GM12892 (cell line): ENCODE results near the gene CDH1.

Experiments
- DNase-seq: peaks from one replicate; pipeline ENCODE4 v3.0.0; 2011; ENCODE audit not compliant: insufficient read length
- FAIRE-seq: peaks from 2 replicates; lab custom pipeline; 2011; peaks lifted over from hg19 to GRCh38; lab: Jason Lieb, UNC
- POLR2A ChIP-seq: IDR thresholded peaks from 2 replicates; pipeline ENCODE4 v1.6.1; 2011; ENCODE audit warnings: low read depth, low read length, control low read depth
- POLR2AphosphoS5 ChIP-seq: IDR thresholded peaks from 2 replicates; pipeline ENCODE4 v1.6.1; 2011; ENCODE audit warnings: low read depth, low read length, control low read depth
- TAF1 ChIP-seq: IDR thresholded peaks from 2 replicates; pipeline ENCODE4 v1.6.1; 2011; ENCODE audit warnings: low read depth, mild to moderate bottlenecking, control low read depth, low read length, borderline replicate concordance

Gene CDH1

GRCh38 chr16:68752602-68753001, 15.5 kb downstream of the CDH1 start:
- DNase-seq, result no peak
- TF ChIP-seq POLR2A (no peak), POLR2AphosphoS5 (no peak), TAF1 (no peak)
- no peak for FAIRE-seq

DNA sequence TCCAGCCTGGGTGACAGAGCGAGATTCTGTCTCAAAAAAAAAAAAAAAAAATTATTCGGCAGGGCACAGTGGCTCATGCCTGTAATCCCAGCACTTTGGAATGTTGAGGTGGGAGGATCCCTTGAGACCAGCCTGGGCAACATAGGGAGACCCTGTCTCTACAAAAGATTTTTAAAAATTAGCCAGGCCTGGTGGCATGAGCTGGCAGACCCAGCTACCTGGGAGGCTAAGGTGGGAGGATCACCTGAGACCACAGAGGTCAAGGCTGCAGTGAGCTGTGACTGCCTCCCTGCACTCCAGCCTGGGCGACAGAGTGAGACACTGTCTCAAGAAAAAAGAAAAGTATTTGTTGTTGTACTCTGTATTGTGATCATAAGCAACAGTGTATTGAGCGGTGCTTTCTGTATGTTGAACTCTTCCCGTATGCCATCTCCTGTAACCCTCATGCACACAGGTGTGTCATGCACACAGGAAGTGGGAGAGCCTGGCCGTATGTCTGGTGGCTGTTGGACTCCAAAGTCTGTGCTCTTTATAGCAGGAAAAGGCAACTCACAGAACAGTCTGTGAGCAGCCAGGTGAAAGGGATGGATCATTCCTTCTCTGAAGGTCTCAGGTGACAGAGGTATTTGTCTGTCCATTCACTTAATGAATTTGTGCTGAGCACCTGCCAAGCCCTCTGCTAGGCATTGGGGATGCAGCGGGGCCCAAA, 17.1 kb downstream of the CDH1 start:
- DNase-seq, result no peak
- no peak for FAIRE-seq
- TF ChIP-seq POLR2A, result no peak
- TF ChIP-seq POLR2AphosphoS5, result no peak
- TF ChIP-seq TAF1, result no peak

GRCh38 chr16:68756239-68756915, 19.3 kb downstream of the CDH1 start:
- peak; percentile 84 for FAIRE-seq
- TF ChIP-seq TAF1 (no peak), POLR2AphosphoS5 (no peak; the same call in 1 of the 2 replicates), POLR2A (no peak)
- peak; percentile 53 for DNase-seq

DNA sequence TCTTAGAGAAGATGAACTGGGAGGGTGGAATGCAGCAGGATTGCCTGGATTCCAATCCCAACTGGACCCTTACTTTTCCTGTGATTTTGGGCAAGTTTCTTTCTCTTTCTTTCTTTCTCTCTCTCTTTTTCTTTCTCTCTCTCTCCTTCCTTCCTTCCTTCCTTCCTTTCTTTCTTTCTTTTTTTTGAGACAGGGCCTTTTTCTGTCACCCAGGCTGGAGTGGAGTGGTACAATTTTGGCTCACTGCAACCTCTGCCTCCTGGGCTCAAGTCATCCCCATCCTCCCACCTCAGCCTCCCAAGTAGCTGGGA, 20.5 kb downstream of the CDH1 start:
- DNase-seq (no peak), FAIRE-seq (no peak)
- TF ChIP-seq TAF1 (no peak), POLR2AphosphoS5 (no peak), POLR2A (no peak)

GRCh38 chr16:68759062-68759461, 22.0 kb downstream of the CDH1 start:
- no peak for DNase-seq
- FAIRE-seq, result no peak
- TF ChIP-seq POLR2A, result no peak
- no peak for TF ChIP-seq POLR2AphosphoS5
- TF ChIP-seq TAF1, result no peak

DNA sequence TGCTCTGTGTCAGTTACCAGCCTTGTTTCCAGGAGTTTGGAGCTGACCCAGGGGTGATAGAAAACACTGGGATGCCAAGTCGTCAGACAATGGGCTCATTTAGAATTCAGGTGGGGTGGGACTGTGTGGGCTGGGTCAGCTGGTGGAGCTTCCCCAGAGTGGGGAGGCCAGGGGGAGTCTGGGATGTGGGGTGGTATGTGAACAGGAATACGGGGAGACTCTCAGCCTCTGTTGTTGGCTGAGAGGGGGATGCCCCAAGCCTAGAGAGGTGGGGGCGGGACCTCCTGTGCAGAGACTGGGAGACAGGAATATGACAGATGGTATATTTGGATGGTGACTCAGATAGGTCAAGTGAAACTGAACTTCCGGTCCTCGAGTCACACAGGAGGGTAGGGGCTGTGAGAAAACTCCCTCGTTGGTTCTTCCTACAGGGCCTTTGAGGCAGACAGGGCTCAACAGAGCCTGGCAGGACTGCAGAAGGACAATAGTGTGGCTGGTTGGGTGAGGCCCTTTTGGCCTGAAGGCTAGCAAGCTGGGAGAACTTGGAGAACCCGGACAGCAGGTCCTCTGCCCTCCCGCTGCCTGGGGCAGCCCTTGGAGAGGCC, 23.7 kb downstream of the CDH1 start:
- DNase-seq, result no peak
- FAIRE-seq, result peak; percentile 92
- peak; percentile 18; the same call in 1 of the 2 replicates for TF ChIP-seq TAF1
- peak; percentile 73 for TF ChIP-seq POLR2A
- peak; percentile 71 for TF ChIP-seq POLR2AphosphoS5

GRCh38 chr16:68762996-68763756, 26.1 kb downstream of the CDH1 start:
- TF ChIP-seq POLR2A (no peak), POLR2AphosphoS5 (no peak), TAF1 (no peak)
- DNase-seq (no peak), FAIRE-seq (no peak)

GRCh38 chr16:68764862-68765261, 27.8 kb downstream of the CDH1 start:
- FAIRE-seq (no peak), DNase-seq (no peak)
- TF ChIP-seq TAF1, result no peak
- TF ChIP-seq POLR2AphosphoS5, result no peak
- no peak for TF ChIP-seq POLR2A

DNA sequence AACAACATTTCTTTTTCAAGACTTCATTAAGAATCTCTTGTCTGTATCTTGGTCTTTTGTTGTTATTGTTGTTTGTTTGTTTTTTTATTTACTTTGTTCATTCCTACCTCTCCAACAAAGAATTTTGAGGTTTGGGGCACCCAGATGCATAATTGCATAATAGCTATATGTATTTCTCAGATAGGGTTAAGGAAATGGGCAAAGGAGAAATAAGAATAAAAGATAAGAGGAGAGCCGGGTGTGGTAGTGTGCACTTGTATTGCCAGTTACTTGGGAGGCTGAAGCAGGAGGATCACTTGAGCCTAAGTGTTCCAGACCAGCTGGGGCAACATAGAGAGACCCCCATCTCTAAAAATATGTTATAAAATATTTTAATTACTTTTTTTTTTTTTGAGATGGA, 30.5 kb downstream of the CDH1 start:
- FAIRE-seq, result no peak
- no peak for DNase-seq
- no peak for TF ChIP-seq POLR2AphosphoS5
- no peak for TF ChIP-seq TAF1
- TF ChIP-seq POLR2A, result no peak

DNA sequence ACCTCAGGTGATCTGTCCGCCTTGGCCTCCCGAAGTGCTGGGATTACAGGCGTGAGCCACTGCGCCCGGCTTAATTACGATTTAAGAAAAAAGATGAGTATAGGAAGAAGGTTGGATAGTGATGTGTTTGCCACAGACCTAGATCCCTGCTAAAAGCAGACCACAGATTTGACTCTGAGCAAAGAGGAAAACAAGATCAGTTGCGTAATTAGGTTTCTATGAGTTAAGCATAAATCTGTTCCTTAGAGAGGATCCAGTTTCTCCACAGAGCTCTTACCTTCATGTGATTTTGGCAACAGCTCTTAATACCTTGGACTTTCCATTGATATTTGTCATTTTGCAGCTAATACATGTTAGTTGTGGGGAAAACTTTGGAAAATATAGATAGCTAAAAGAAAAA, 31.1 kb downstream of the CDH1 start:
- no peak for FAIRE-seq
- TF ChIP-seq TAF1, result no peak
- TF ChIP-seq POLR2AphosphoS5, result no peak
- TF ChIP-seq POLR2A, result no peak
- DNase-seq, result no peak

- TF ChIP-seq POLR2A (no peak), POLR2AphosphoS5 (no peak), TAF1 (no peak)
- DNase-seq (no peak), FAIRE-seq (no peak)
Observed at GRCh38 chr16:68768771-68769170, 31.7 kb downstream of the CDH1 start.

GRCh38 chr16:68770671-68771070, 33.6 kb downstream of the CDH1 start:
- DNase-seq (no peak), FAIRE-seq (no peak)
- TF ChIP-seq POLR2AphosphoS5 (no peak), TAF1 (no peak), POLR2A (no peak)
